Nasal cavity respiratory epithelium epithelial cell of viscerocranial mucosa (primary cell): Measurements from ENCODE around the gene NHSL2. TPM values are rescaled to one million over a fixed set of nuclear protein-coding genes. Genes with fewer than 3 reads are reported as not detected.

Experiments used
- total RNA-seq: library from RNA; depleted of rRNA; stranded (reverse); fragments of >200 nt; gene quantifications from 2 replicates; pipeline ENCODE4 v1.2.3, GENCODE V29; 2014

NHSL2 gene
- total RNA-seq = 0.07 TPM in 1 of 2 replicates, not detected in the other

GRCh38 chrX:71910643-71910985, at the start of gene NHSL2:
Gene NHSL2 (plus strand): TSS chrX:71910845.

GRCh38 chrX:72131317-72132294, 221.0 kb downstream of the NHSL2 start, which contains the start of gene RTL5:
Gene RTL5 (minus strand): TSS chrX:72131915.

GRCh38 chrX:72181178-72182125, 270.8 kb downstream of the NHSL2 start, which contains the start of gene PIN4:
Gene PIN4 (plus strand): TSS chrX:72181757. CDS start chrX:72181786, 29 bp downstream.

Other genes starting within 250 kb of the NHSL2 start
- not detected in 2 replicates for gene CXorf49, start 192.6 kb upstream of the NHSL2 start, total RNA-seq
- not detected in 2 replicates for gene CXorf49B, start 147.5 kb upstream of the NHSL2 start, total RNA-seq
- gene RTL5, start 221.1 kb downstream of the NHSL2 start, total RNA-seq = under 0.01 and 0.50 TPM in 2 replicates